MM.1S (cell line): Measurements from ENCODE around the gene SLC47A2.

Source experiments
- DNase-seq: peaks from one replicate; pipeline ENCODE4 v3.0.0-alpha.2; 2015
- H2AFZ ChIP-seq: fragments of 300-600 bp; sonication (generic); 2 replicates; pipeline ENCODE4 v1.6.0; 2016; ENCODE audit warnings: antibody characterized with exemption, low read length
- H3F3A ChIP-seq: fragments of 300-600 bp; sonication (generic); 2 replicates; pipeline ENCODE4 v1.6.1; 2016; ENCODE audit warnings: mild to moderate bottlenecking, antibody characterized with exemption, low read length, moderate library complexity, mixed read lengths; ENCODE audit not compliant: insufficient read depth
- H3K27ac ChIP-seq: fragments of 300-600 bp; sonication (generic); 2 replicates; pipeline ENCODE4 v1.5.1; 2016; ENCODE audit warnings: mild to moderate bottlenecking, low read length
- H3K27me3 ChIP-seq: fragments of 300-600 bp; sonication (generic); replicated peaks from 2 replicates; pipeline ENCODE4 v1.6.0; 2016; ENCODE audit warnings: low read length; ENCODE audit not compliant: insufficient read depth
- H3K36me3 ChIP-seq: fragments of 300-600 bp; sonication (generic); replicated peaks from 2 replicates; pipeline ENCODE4 v1.6.1; 2016; ENCODE audit warnings: mild to moderate bottlenecking, low read length, mixed read lengths; ENCODE audit not compliant: insufficient read depth
- H3K4me1 ChIP-seq: fragments of 300-600 bp; sonication (generic); 2 replicates; pipeline ENCODE4 v1.6.1; 2016; ENCODE audit warnings: low read length, mixed read lengths
- H3K4me2 ChIP-seq: fragments of 300-600 bp; sonication (generic); 2 replicates; pipeline ENCODE4 v1.6.0; 2016; ENCODE audit warnings: low read depth, low read length
- H3K4me3 ChIP-seq: fragments of 300-600 bp; sonication (generic); 2 replicates; pipeline ENCODE4 v1.5.1; 2016; ENCODE audit warnings: low read length, mixed read lengths
- H3K79me2 ChIP-seq: fragments of 300-600 bp; sonication (generic); 2 replicates; pipeline ENCODE4 v1.6.1; 2016; ENCODE audit warnings: mixed run types, low read length, mixed read lengths
- H3K9ac ChIP-seq: fragments of 300-600 bp; sonication (generic); 2 replicates; pipeline ENCODE4 v1.6.1; 2016; ENCODE audit warnings: low read length, mixed read lengths
- H3K9me2 ChIP-seq: fragments of 300-600 bp; sonication (generic); replicated peaks from 2 replicates; pipeline ENCODE4 v1.6.1; 2016; ENCODE audit warnings: mild to moderate bottlenecking, low read length, mixed read lengths; ENCODE audit not compliant: insufficient read depth
- H3K9me3 ChIP-seq: fragments of 300-600 bp; sonication (generic); replicated peaks from 2 replicates; pipeline ENCODE4 v1.6.1; 2016; ENCODE audit warnings: mild to moderate bottlenecking, low read length, mixed read lengths; ENCODE audit not compliant: insufficient read depth
- H4K20me1 ChIP-seq: fragments of 300-600 bp; sonication (generic); 2 replicates; pipeline ENCODE4 v1.6.1; 2016; ENCODE audit warnings: mild to moderate bottlenecking, low read length, moderate library complexity, mixed read lengths; ENCODE audit not compliant: insufficient read depth
- EZH2 ChIP-seq: fragments of 300-600 bp; sonication (generic); optimal IDR thresholded peaks from 2 replicates; pipeline ENCODE3; 2017; ENCODE audit warnings: low read depth, mild to moderate bottlenecking, antibody characterized with exemption, low read length, mixed read lengths
- EZH2phosphoT487 ChIP-seq: fragments of 300-600 bp; sonication (generic); IDR thresholded peaks from 2 replicates; pipeline ENCODE4 v1.6.1; 2018; ENCODE audit warnings: antibody characterized with exemption, low read length
- TF ChIP-seq, protein P1 (sequence below): fragments of 300-600 bp; sonication (generic); IDR thresholded peaks from 2 replicates; pipeline ENCODE4 v1.5.1; 2016; ENCODE audit warnings: antibody characterized with exemption, low read length, mixed read lengths

The SLC47A2 gene

GRCh38 chr17:19750020-19750572 is 33.7 kb upstream of the SLC47A2 start:
- no peak overlapping the region for H3K4me2 ChIP-seq
- no peaks in the 10 kb centered on the region for H3F3A ChIP-seq
- no peak overlapping the region for H3K9ac ChIP-seq
- H3K9me3 ChIP-seq, result no peaks in the 10 kb centered on the region
- H3K4me3 ChIP-seq, result no peak overlapping the region
- H3K36me3 ChIP-seq, result no peaks in the 10 kb centered on the region
- TF ChIP-seq, protein P1, sequence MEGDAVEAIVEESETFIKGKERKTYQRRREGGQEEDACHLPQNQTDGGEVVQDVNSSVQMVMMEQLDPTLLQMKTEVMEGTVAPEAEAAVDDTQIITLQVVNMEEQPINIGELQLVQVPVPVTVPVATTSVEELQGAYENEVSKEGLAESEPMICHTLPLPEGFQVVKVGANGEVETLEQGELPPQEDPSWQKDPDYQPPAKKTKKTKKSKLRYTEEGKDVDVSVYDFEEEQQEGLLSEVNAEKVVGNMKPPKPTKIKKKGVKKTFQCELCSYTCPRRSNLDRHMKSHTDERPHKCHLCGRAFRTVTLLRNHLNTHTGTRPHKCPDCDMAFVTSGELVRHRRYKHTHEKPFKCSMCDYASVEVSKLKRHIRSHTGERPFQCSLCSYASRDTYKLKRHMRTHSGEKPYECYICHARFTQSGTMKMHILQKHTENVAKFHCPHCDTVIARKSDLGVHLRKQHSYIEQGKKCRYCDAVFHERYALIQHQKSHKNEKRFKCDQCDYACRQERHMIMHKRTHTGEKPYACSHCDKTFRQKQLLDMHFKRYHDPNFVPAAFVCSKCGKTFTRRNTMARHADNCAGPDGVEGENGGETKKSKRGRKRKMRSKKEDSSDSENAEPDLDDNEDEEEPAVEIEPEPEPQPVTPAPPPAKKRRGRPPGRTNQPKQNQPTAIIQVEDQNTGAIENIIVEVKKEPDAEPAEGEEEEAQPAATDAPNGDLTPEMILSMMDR, result no peak
- H4K20me1 ChIP-seq, result 0 out of 2 replicates have a peak, but pooled peaks cover 3% of the 10 kb centered on the region
- no peaks in the 10 kb centered on the region for H3K79me2 ChIP-seq
- H3K27me3 ChIP-seq, result peaks cover 25% of the 10 kb centered on the region
- DNase-seq, result no peak
- no peak overlapping the region for H2AFZ ChIP-seq
- no peaks in the 10 kb centered on the region for H3K4me1 ChIP-seq
- H3K9me2 ChIP-seq, result no peaks in the 10 kb centered on the region
- no peak overlapping the region for H3K27ac ChIP-seq

GRCh38 chr17:19748807-19749193 is 32.4 kb upstream of the SLC47A2 start:
- Histone ChIP-seq H3K4me1 (no peaks in the 10 kb centered on the region), H3K9me2 (no peaks in the 10 kb centered on the region), H3K4me2 (no peak overlapping the region), H3K4me3 (no peak overlapping the region), H3K27me3 (peaks cover 25% of the 10 kb centered on the region), H3K27ac (no peak overlapping the region), H3K9me3 (no peaks in the 10 kb centered on the region), H3K36me3 (no peaks in the 10 kb centered on the region), H3K79me2 (no peaks in the 10 kb centered on the region), H3K9ac (no peak overlapping the region), H4K20me1 (0 out of 2 replicates have a peak, but pooled peaks cover 3% of the 10 kb centered on the region), H3F3A (no peaks in the 10 kb centered on the region), H2AFZ (no peak overlapping the region)
- DNase-seq, result no peak
- TF ChIP-seq, protein P1, result no peak
- TF ChIP-seq EZH2, result no peak
- TF ChIP-seq EZH2phosphoT487, result no peak

DNA sequence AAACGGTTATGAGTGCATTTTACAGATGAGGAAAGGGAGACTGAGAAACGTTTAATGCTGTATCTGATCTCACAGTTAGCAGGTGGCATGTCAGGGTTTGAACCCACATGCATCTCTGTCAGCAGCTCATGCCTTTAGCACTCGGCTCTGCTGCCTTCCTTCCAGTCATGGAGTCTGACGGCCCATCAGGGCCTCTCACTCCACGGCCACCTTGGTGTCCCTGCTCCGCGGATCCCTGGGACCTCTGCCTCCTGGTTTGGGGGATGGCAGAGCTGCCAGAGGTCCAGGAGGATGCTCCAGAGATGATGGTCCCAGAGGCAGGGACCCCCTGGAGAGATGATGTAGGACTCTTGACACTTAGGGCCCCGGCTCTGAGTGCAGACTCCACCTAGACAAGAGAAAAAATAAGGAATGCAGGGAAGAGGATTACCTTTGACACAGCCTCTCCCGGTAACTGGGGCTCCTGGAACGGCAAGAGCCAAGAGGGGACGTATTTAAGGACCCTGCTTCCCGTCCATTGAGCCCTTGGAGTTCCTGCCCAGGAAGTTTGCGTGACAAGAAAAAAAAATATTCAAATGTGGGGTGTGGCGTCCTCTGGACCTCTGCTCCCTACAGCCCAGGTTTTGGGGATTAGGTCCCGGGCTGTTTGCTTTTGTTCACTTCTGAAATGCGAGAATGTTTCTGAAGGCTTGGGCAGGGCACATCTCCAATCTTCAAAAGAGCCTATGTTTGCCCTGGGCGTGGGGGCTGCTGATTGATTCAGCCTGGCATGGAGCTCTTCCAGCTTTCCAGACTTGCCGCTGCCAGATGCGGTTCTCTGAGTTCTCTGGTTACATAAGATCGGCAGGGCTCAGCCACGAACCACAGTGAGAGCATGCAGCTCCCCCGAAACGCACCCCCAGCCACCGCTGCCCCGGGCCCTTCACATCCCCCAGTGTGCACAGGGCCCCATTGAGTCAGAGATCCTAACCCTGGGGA is 31.7 kb upstream of the SLC47A2 start, which contains the start of gene ALDH3A1:
ALDH3A1 (minus strand) TSS at position 470 of the 978 bp plus-strand sequence. CDS start 3,169 bp downstream, outside the sequence.
- Histone ChIP-seq H4K20me1 (0 out of 2 replicates have a peak, but pooled peaks cover 3% of the 10 kb centered on the region), H3K9me3 (no peaks in the 10 kb centered on the region), H3K9ac (no peak within 1 kb of the TSS), H3K27me3 (peaks cover 25% of the 10 kb centered on the region), H3K9me2 (no peaks in the 10 kb centered on the region), H2AFZ (no peak within 1 kb of the TSS), H3K4me1 (no peaks in the 10 kb centered on the region), H3K4me2 (no peak within 1 kb of the TSS), H3K79me2 (no peaks in the 10 kb centered on the region), H3K4me3 (no peak within 1 kb of the TSS), H3K27ac (no peak within 1 kb of the TSS), H3F3A (no peaks in the 10 kb centered on the region), H3K36me3 (no peaks in the 10 kb centered on the region)
- TF ChIP-seq, protein P1, result no peak
- TF ChIP-seq EZH2 (no peak), EZH2phosphoT487 (no peak)
- DNase-seq, result no peak
